K562 (cell line): Measurements from ENCODE around the gene CCDC28B. TPM values are rescaled to one million over a fixed set of nuclear protein-coding genes. Genes with fewer than 3 reads are reported as not detected.

Experiments used
- CREBBP ChIP-seq: IDR thresholded peaks from one replicate; pipeline ENCODE4 v1.6.1; 2012; ENCODE audit warnings: low read depth, mild to moderate bottlenecking, control low read depth, inconsistent platforms, low read length
- FOS ChIP-seq: IDR thresholded peaks from 3 replicates; pipeline ENCODE4 v1.6.1; 2011; ENCODE audit not compliant: insufficient read length; ENCODE audit errors: extremely low read depth
- HBP1 ChIP-seq: fragments of 450-650 bp; formaldehyde crosslinking; IDR thresholded peaks from 2 replicates; pipeline ENCODE4 v1.4.0; 2022; ENCODE audit warnings: missing genetic modification characterization
- HOMEZ ChIP-seq: fragments of 250-450 bp; sonication (Bioruptor Pico); IDR thresholded peaks from 2 replicates; pipeline ENCODE4 v1.4.0; 2020; ENCODE audit warnings: mild to moderate bottlenecking, moderate library complexity
- IRF2 ChIP-seq: sonication (generic); formaldehyde crosslinking; IDR thresholded peaks from 2 replicates; pipeline ENCODE4 v1.8.1; 2022; ENCODE audit warnings: mild to moderate bottlenecking, missing genetic modification reagents
- MAFK ChIP-seq: IDR thresholded peaks from 2 replicates; pipeline ENCODE4 v1.6.1; 2011; ENCODE audit warnings: low read length, improper control_type of control experiment
- MIER1 ChIP-seq: fragments of 450-650 bp; IDR thresholded peaks from 2 replicates; pipeline ENCODE4 v1.6.1; 2016; ENCODE audit warnings: antibody characterized with exemption, mild to moderate bottlenecking, low read depth
- MXI1 ChIP-seq: IDR thresholded peaks from 2 replicates; pipeline ENCODE4 v1.6.1; 2011; ENCODE audit warnings: low read depth, mild to moderate bottlenecking, improper control_type of control experiment, low read length
- STAT5B ChIP-seq: fragments of 250-450 bp; sonication (Bioruptor Pico); IDR thresholded peaks from 2 replicates; pipeline ENCODE4 v1.8.0; 2021; ENCODE audit warnings: mild to moderate bottlenecking, inconsistent platforms
- TFAM ChIP-seq: fragments of 250-450 bp; sonication (Bioruptor Pico); conservative IDR thresholded peaks from 2 replicates; pipeline ENCODE4 v1.5.0; 2021; ENCODE audit warnings: mild to moderate bottlenecking, moderate library complexity
- TRIM25 ChIP-seq: fragments of 450-650 bp; IDR thresholded peaks from 2 replicates; pipeline ENCODE4 v1.7.0; 2016; ENCODE audit warnings: borderline replicate concordance
- U2AF1 ChIP-seq: fragments of 200-400 bp; formaldehyde crosslinking; optimal IDR thresholded peaks from 2 replicates; pipeline ENCODE3; 2017; ENCODE audit warnings: mild to moderate bottlenecking, low read depth, low read length, moderate library complexity
- ZBTB2 ChIP-seq: fragments of 450-650 bp; IDR thresholded peaks from 2 replicates; pipeline ENCODE4 v1.6.1; 2016; ENCODE audit warnings: antibody characterized with exemption
- ZNF217 ChIP-seq: sonication (generic); formaldehyde crosslinking; IDR thresholded peaks from 2 replicates; pipeline ENCODE4 v1.8.0; 2022; ENCODE audit warnings: mild to moderate bottlenecking, missing genetic modification reagents
- ZNF280B ChIP-seq: fragments of 250-450 bp; sonication (Bioruptor Pico); IDR thresholded peaks from 2 replicates; pipeline ENCODE4 v1.5.1; 2021; ENCODE audit warnings: mild to moderate bottlenecking
- ZNF512 ChIP-seq: IDR thresholded peaks from 2 replicates; pipeline ENCODE4 v1.6.1; 2016; ENCODE audit warnings: missing genetic modification characterization, missing compliant biosample characterization
- ZNF655 ChIP-seq: fragments of 250-450 bp; sonication (Bioruptor Pico); IDR thresholded peaks from 2 replicates; pipeline ENCODE4 v1.5.0; 2021
- polyA plus RNA-seq, 8 experiments: library from polyadenylated mRNA; depleted of rRNA in 4 of 8; stranded (reverse) in 5 of 8; unstranded in 3 of 8; fragments of >200 nt; fragmentation: Nextera tagmentation in 2 of 8; fragmentation: Illumina TruSeq in 1 of 8; extraction: Ambion mirVana in 2 of 8; extraction: Trizol in 1 of 8; gene quantifications; 2 replicates each; pipeline versions ENCODE4 v1.2.1 to v1.2.3, GENCODE V29; 2011 to 2014; ENCODE audit warnings: inconsistent platforms in 1 of 8, missing spikeins in 1 of 8
- total RNA-seq, 7 experiments: library from RNA; depleted of rRNA in 6 of 7; stranded (reverse); fragments of >200 nt in 6 of 7; fragmentation: Illumina TruSeq in 2 of 7; extraction: Trizol in 2 of 7; gene quantifications; 2 replicates each; pipeline versions ENCODE4 v1.2.1 to v1.2.3, GENCODE V29; 2011 to 2021; ENCODE audit warnings: low replicate concordance in 1 of 7

The CCDC28B gene
- total and polyA plus RNA-seq, 9 of the 15 experiments (the other 6 are each of a cell fraction or from before 2014, with no cell fraction given): 5.7 to 54.5 (median 31.7) TPM

GRCh38 chr1:32242341-32242851 is 42.0 kb downstream of the CCDC28B start (continued):
- TF ChIP-seq HOMEZ (no peak), ZNF280B (CRISPR knock-in tag) (no peak), MIER1 (0 out of 2 replicates have a peak, but pooled peaks have one; percentile 37), ZNF512 (tag) (peak; percentile 86), ZBTB2 (peak; percentile 50; the same call in 1 of the 2 replicates), U2AF1 (no peak), CREBBP (no peak), IRF2 (CRISPR knock-in tag) (no peak), HBP1 (CRISPR knock-in tag) (0 out of 2 replicates have a peak, but pooled peaks have one; percentile 44), FOS (no peak), TFAM (CRISPR knock-in tag) (no peak), ZNF217 (CRISPR knock-in tag) (no peak), STAT5B (no peak), MXI1 (no peak), ZNF655 (CRISPR knock-in tag) (no peak), MAFK (no peak), TRIM25 (no peak)
